ENCODE data around the gene CCDC200. TPM values are rescaled to one million over a fixed set of nuclear protein-coding genes. Genes with fewer than 3 reads are reported as not detected.

Gene CCDC200
- total RNA-seq, 1 experiment from 2014 or later, result not detected

GRCh38 chr17:43220511-43221125 lies 7.8 kb downstream of the CCDC200 start:
- H3K36me3 Mint-ChIP-seq (ENCODE audit: insufficient read depth, unreplicated experiment), result peaks cover 24% of the 10 kb centered on the region
- no peak overlapping the region for H3K27ac Mint-ChIP-seq (ENCODE audit: low read depth, unreplicated experiment)
- TF ChIP-seq CTCF (IDR thresholded peaks at IDR 0.05; ENCODE audit: unreplicated experiment), result no peak
- ChIA-PET CTCF (no interaction called here), POLR2A (interaction anchor here (0.6 to 1.1 kb wide), 2 partner anchors 95 to 139 kb away, joined by 3 read pairs; no protein-coding TSS in a partner anchor)
- no peak overlapping the region for H3K4me3 Mint-ChIP-seq (ENCODE audit: unreplicated experiment)
- no peaks in the 10 kb centered on the region for H3K27me3 Mint-ChIP-seq (ENCODE audit: insufficient read depth, unreplicated experiment)
- DNase-seq (ENCODE audit: unreplicated experiment), result no peak
- no peaks in the 10 kb centered on the region for H3K9me3 Mint-ChIP-seq (ENCODE audit: unreplicated experiment)
- H3K4me1 Mint-ChIP-seq (ENCODE audit: insufficient read depth, unreplicated experiment), result no peaks in the 10 kb centered on the region
- intact Hi-C loops (cut with micrococcal nuclease), result no loop called here
- BruUV-seq (replicated peaks), result no TSS peak

- ChIA-PET CTCF (interaction anchor here (0.6 kb wide), 2 partner anchors 249 to 298 kb away, joined by 3 to 4 read pairs; no protein-coding TSS in a partner anchor), POLR2A (interaction anchor here (0.7 to 1.1 kb wide), 3 partner anchors 96 to 178 kb away, joined by 3 read pairs; no protein-coding TSS in a partner anchor)
- no peak for TF ChIP-seq CTCF (IDR thresholded peaks at IDR 0.05; ENCODE audit: unreplicated experiment)
- H3K9me3 Mint-ChIP-seq (ENCODE audit: unreplicated experiment), result no peaks in the 10 kb centered on the region
- intact Hi-C loops (cut with micrococcal nuclease), result no loop called here
- DNase-seq (ENCODE audit: unreplicated experiment), result no peak
- peaks cover 30% of the 10 kb centered on the region for H3K36me3 Mint-ChIP-seq (ENCODE audit: insufficient read depth, unreplicated experiment)
- no peak overlapping the region for H3K4me3 Mint-ChIP-seq (ENCODE audit: unreplicated experiment)
- H3K27me3 Mint-ChIP-seq (ENCODE audit: insufficient read depth, unreplicated experiment), result no peaks in the 10 kb centered on the region
- H3K4me1 Mint-ChIP-seq (ENCODE audit: insufficient read depth, unreplicated experiment), result no peaks in the 10 kb centered on the region
- H3K27ac Mint-ChIP-seq (ENCODE audit: low read depth, unreplicated experiment), result no peak overlapping the region
- no TSS peak for BruUV-seq (replicated peaks)
Measured at GRCh38 chr17:43219746-43220380, 8.6 kb downstream of the CCDC200 start.

- no TSS peak for BruUV-seq (replicated peaks)
- Mint-ChIP-seq H3K36me3 (ENCODE audit: insufficient read depth, unreplicated experiment) (peaks cover 35% of the 10 kb centered on the region), H3K4me3 (ENCODE audit: unreplicated experiment) (no peak overlapping the region), H3K9me3 (ENCODE audit: unreplicated experiment) (no peaks in the 10 kb centered on the region), H3K27me3 (ENCODE audit: insufficient read depth, unreplicated experiment) (no peaks in the 10 kb centered on the region), H3K4me1 (ENCODE audit: insufficient read depth, unreplicated experiment) (no peaks in the 10 kb centered on the region), H3K27ac (ENCODE audit: low read depth, unreplicated experiment) (no peak overlapping the region)
- CTCF ChIA-PET, result no interaction called here
- TF ChIP-seq CTCF (IDR thresholded peaks at IDR 0.05; ENCODE audit: unreplicated experiment), result no peak
- intact Hi-C loops (cut with micrococcal nuclease), result no loop called here
- POLR2A ChIA-PET, result interaction anchor here (1.1 kb wide), 1 partner anchor 97 kb away, joined by 3 read pairs; no protein-coding TSS in a partner anchor
- DNase-seq (ENCODE audit: unreplicated experiment), result no peak
Measured at GRCh38 chr17:43219001-43219400, 9.4 kb downstream of the CCDC200 start.

GRCh38 chr17:43217614-43218087 lies 10.8 kb downstream of the CCDC200 start:
- DNase-seq (ENCODE audit: unreplicated experiment), result no peak
- ChIA-PET POLR2A (no interaction called here), CTCF (interaction anchor here (0.7 to 1.3 kb wide), 2 partner anchors 92 to 250 kb away, joined by 3 to 8 read pairs; no protein-coding TSS in a partner anchor)
- H3K27me3 Mint-ChIP-seq (ENCODE audit: insufficient read depth, unreplicated experiment), result no peaks in the 10 kb centered on the region
- TF ChIP-seq CTCF (IDR thresholded peaks at IDR 0.05; ENCODE audit: unreplicated experiment), result no peak
- H3K4me3 Mint-ChIP-seq (ENCODE audit: unreplicated experiment), result no peak overlapping the region
- intact Hi-C loops (cut with micrococcal nuclease), result no loop called here
- H3K36me3 Mint-ChIP-seq (ENCODE audit: insufficient read depth, unreplicated experiment), result peaks cover 41% of the 10 kb centered on the region
- no peaks in the 10 kb centered on the region for H3K4me1 Mint-ChIP-seq (ENCODE audit: insufficient read depth, unreplicated experiment)
- no TSS peak for BruUV-seq (replicated peaks)
- H3K27ac Mint-ChIP-seq (ENCODE audit: low read depth, unreplicated experiment), result no peak overlapping the region
- H3K9me3 Mint-ChIP-seq (ENCODE audit: unreplicated experiment), result no peaks in the 10 kb centered on the region
